GM19452 (cell line): Measurements from ENCODE around the gene FIG4.
"Not testable (repeated sequence)": the region's sequence is repeated elsewhere in the genome, so short reads cannot be mapped to it uniquely, and the experiment has no call there.

Experiments used
- ATAC-seq: cut with Tn5 transposase; IDR thresholded peaks from one replicate; pipeline ENCODE4 v1.9.1; 2021; ENCODE audit not compliant: unreplicated experiment

The FIG4 gene

DNA sequence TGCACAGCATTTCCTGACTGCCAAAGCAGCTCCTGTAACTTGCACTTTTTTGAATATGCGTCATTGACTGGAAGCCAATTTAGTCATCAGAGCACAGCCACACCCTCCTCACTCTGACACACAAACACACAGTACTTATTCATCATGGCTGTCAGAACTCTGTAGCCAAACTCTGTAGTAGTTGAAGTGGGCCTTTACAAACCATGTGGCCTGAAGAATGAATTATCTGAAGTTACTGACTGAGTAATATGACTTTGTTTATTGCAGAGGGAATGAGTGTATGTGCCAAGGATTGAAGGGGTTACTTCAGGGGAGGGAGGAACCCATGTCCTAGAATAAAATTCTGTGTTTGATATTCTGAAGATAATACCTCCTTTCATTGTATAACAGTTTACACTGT lies 102.7 kb downstream of the FIG4 start:
- ATAC-seq: no peak

DNA sequence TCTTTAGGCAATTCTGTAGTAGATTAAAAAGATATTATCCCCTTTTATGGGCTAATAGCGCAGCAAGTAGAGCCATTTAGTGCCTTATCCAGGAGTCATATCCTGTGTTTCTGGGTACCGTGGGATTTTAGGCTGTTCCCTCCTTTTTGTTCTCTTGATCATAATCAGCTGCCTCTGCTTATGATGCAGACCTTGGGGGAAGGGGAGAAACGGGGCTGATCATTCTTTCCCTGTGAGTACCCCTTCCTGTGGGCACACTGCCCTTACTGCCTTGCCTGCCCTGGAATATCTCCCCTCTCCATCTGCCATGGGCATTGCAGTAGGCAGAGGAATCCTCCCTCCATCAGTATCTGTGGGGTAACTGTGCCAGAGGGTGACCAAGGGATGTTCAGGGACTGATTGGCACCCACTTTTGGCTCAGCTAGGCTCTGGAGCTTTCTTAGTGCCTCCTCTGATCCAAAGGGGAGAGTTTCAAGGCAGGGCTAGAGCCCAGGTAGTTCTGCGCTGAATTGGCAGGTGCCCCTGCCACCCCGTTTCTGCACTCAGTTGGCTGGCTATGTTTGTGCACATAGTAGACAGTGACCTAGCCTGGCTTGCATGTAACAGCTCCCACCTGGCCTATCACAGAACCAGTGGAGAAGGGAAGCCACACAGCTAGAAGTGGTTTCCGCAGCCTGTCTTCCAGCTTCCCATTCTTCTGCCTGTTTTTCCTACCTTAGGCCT lies 103.3 kb downstream of the FIG4 start:
- no peak for ATAC-seq

DNA sequence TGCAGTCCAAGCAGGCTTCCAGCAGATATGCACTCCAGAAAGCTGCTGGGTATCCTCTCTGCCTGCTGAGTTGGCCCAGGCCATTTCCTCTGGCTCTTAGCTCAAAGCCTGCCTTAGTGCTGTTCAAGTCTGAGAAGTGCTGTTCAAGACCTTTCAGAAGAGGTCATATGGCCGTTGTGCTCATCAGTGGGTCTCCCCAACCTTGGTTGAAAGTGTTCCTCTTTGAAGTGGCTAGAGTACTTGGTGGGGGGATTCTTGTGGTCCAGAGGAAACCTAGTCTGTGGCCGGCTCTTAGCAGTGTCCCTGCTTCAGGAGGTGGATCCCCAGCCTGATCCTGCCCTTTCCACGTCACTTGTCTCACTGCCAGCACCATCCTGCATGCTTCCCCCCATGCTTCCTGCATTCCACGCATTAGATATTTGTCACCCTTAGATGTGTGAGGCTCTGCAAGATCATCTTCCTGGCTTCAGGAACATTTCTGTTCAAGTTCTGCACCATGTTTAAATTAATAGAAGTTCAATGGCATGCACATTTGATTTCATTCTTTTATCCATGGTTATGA lies 105.0 kb downstream of the FIG4 start:
- ATAC-seq: no peak

DNA sequence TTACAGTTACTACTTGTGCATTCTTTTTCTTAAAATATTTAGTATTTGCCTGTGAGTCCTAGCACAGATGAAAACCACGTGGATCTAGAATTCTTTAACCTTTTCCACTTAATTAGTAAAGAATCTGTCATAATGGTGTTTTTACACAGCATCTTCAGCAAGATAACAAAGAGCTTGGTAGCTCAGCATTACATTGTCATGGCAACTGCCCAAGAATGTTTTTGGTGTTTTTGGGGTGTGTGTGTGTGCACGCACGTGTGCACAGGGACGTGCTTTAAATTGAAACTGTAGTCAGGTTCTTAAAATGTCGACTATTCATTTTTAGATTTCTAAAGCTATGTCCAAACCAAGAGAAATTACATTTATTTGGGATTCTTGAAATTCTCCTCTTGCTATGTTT lies 108.0 kb downstream of the FIG4 start:
- ATAC-seq: no peak

DNA sequence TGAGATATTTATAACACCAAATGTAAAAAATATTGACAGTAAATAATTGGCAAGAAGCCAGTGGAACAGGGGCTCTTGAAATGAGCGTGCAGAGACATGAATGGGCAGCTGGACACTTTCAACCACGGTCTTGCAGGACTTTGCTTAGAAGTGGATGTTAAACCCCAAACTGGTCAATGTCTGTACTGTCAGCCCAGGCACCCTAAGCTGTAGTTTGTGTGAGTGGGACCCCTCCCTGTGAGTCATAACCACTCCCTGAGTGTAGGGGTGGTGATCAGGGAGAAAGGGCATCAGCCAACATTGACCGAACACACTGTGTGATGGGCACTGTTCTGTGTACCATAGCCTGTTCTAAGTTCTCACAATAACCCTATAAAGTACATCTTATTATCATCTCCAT lies 108.6 kb downstream of the FIG4 start:
- ATAC-seq: no peak

DNA sequence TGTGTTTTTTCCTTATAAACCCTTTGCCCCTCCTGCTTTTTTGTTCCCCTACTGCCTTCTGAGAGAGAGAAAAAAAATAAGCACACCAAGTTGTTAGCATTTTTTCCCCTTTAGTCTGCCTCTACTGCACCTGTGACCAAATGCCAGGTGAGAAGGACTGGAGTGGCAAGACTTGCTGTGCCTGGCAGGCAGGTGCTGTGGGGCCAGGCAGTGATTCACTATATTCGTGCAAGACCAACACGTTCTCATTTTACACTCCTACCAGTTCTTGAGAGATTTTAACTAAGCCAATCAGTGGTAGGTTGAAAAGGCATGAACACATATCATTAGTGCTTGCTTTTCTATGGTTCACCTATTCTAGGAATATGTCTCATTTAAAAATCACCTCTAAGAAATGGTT lies 109.7 kb downstream of the FIG4 start:
- ATAC-seq: no peak

DNA sequence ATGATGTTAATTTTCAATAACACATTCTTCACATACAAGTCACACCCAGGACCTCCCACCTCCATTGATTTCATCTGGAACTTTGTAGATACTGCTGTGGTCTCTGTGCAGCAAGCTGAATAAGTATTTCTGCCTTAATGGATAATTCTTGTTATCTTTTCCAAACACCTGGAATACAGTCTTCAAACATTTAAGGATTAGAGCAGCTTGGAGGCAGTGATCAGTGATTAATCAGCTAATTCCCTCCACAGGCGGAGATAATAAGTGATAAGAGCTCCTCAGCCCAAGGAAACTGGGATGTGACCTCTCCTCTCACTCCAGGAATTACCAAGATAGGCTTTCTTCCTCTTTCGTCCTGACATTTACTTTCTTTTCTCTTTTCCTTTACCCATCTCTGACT lies 110.7 kb downstream of the FIG4 start:
- ATAC-seq: no peak

DNA sequence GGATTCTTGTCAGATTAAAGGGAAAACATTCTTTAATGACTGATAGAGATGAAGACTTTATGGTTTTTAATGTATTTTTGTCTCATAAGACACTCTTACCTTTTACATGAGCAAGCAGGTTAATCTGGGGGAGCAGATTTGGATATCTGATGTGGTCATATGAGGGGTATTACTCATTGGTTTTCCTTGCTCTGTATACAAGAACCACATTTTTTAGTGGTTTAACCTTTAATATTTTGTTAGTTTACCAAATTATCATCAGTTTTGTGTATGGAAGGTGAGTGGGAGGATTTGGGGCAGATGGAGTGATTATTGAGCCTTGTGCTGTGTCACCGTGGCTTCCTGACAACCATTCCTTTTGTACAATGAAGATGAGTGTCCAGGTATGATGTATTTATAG lies 112.9 kb downstream of the FIG4 start:
- no peak for ATAC-seq

DNA sequence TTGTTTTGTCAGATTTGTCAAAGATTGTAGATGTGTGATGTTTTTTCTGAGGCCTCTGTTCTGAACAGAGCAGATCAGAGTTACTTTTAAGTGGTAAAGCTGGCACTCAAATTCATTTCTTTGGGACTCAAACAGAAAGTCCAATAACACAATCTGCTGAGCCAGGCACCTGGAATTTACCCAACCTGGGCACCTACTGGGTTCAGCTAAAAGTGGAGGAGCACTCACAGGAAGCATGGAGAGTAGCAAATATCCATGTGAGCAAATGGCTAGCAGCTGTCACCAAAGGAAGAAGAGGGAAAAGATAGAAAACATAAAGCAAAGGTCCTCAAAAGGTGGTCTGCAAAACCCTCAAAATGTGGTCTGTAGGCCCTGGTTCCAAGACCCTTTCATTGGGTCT lies 116.8 kb downstream of the FIG4 start:
- ATAC-seq: no peak

DNA sequence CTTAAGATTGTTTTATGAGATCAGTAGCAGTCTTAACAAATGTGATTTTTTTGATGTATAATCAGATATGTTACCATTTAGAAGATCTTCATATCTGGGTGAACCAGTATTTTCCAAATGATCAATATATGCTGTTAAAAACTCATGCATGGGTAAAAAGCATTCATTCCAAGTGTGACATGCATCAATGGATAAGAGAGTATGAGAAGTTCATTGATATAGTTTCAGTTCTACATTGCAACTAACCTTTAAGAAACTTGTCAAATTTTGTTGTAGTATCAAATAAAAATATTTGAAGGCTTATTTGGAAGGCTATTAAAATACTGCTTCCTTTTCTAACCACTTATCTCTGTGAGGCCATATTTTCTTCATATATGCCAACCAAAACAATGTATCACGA lies 117.7 kb downstream of the FIG4 start:
- no peak for ATAC-seq

DNA sequence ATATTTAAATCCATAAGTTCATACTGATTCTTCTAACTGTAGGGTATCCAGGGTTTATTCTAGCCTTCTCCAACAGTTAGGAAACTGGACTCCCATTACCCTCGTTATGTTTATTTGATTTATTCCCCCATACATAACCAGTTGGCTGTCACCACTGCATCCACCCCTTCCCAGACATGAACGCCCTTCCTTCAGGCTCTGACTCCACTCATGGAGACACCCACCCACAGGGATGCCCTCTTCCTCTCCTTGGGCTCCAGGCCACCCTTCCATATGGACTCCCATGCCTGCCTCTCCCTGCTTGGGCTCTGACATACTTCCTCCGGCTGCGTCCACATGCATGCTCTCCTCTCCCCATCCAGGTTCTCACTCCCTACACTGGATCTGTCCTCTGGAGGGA lies 124.0 kb downstream of the FIG4 start:
- ATAC-seq: no peak

DNA sequence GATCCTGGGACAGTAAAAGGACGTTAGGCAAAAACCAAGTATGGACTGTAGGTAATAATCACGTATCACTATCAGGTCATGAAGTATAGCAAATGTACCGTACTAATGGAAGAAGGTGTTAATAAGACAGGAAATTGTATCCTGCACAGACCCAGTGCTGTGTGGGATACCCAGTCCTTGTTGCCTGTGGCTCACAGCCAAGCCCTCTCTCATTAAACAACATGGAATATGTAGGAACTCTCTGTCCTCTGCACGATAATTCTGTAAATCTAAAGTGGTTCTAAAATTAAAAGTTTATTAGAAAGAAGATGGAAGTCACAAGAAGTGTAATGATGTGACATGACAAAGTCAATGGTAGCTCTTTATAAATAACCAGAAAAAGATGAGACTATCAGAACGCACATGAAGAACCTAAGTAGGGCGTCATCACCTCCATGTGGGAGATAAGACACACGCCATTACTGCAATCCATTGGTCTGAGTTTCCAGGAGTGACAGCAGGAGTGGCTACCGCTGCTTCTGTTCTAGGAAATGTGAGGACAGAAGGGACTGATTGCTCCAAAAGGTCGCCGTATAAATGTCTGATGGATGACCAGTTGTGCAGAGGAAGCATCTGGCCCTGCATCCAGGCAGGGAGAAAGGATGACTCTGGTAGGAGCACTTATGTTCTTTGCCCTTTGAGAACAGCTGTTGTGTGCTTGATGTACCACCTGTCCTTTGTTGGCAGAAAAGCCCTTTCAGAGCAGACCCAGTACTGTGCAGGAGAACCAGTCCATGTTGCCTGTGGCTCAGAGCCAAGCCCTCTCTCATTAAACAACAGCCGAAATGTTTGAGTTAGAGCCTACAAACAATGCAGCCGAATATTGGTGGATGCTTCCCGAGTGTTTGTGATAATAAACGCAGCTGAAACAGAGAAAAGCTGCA lies 125.6 kb downstream of the FIG4 start:
- no peak for ATAC-seq

DNA sequence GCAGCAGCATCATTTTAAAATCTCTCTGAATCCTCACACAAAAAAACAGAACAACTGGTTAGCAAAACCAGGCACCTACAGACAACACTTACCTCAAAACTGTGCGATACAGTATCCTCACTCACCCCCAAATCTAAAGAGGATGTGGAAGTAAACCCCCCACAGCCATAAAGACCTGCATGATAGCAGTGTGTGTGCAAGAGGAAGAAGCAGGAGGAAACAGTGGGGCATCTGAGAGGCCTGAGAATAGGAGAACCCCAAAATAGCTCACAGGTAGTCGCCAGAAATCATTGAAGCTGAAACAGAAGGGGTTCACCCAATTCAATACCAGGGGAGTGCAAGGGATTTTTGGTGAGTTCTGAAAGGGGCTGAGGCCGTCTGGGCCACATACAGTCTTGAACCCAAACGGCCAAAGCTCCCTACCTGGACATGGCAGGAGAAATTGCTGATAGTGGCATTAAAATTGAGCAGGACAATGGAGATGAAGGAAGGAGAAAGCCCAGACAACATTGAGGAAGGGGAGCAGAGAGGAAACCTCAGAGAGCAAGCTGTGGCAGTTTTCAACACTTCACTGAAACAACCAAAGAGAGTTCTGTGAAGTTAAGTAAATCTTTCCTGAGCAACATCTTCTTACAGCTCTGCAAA lies 129.7 kb downstream of the FIG4 start:
- no peak for ATAC-seq

DNA sequence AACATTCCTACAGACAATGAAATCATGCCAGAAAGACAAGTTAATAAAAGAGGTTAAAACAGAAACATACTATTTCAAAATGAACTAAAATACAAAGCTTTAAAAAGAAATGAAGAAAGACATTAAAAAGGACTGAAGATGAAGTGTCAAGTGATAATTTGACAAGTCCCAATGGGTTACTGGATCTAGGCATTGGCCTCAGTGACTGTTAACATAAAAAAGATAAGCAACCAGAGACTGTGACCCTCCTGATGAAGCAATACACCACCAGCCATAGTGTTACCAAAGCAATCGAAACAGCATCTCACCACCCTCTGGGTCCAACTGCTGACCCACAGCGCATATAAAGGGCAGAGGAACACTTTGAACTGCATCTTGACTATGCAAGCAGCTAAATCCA lies 130.3 kb downstream of the FIG4 start:
- ATAC-seq: no peak

DNA sequence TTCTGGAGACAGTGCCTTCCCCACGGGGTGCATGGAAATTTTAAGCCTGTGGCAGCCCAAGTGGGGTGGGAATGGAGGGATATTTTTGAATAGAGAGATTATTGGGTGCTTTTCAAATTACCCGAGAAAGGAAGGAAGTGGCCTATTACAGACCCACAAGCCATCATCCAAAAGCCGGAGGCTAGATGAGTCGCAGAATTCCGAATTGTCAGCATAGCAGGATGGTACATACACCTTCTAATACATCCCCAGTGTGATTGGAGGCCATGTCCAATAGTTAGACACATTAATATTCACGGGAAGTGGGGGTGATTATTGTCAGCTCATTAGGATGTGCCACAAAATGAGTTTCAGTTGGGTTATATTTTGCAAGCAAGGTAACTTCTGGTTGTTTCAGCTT lies 133.0 kb downstream of the FIG4 start:
- no peak for ATAC-seq

DNA sequence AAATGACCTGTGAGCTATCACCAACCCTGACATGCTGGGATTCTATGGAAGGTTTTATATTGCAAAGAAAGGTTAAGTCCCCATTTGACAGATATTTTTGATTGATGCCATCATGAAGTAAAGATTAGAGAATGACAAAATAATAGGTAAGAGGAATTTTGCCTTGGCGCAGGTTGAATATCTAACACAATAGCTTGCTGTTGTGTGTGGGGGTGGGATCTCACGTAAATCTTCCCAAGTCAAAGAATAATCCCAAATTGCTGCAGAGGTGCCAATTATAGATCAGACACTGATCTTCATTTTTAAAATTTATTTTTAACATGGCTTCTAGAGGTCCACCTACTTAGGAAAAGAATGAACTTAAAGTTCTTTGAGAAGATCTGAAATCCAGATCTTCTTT lies 135.5 kb downstream of the FIG4 start:
- no peak for ATAC-seq

DNA sequence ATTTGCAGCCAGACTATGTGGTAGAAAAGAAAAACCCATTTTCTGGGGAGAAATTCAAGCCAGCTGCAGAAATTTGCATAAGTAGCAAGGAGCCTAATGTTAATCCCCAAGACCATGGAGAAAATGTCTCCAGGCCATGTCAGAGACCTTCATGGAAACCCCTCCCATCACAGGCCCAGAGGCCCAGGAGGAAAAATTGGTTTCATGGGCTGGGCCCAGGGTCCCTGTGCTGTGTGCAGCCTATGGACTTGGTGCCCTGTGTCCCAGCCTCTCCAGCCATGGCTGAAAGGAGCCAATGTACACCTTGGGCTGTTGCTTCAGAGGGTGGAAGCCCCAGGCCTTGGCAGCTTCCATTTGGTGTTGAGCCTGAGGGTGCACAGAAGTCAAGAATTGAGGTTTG lies 140.3 kb downstream of the FIG4 start:
- ATAC-seq: not testable (repeated sequence)

DNA sequence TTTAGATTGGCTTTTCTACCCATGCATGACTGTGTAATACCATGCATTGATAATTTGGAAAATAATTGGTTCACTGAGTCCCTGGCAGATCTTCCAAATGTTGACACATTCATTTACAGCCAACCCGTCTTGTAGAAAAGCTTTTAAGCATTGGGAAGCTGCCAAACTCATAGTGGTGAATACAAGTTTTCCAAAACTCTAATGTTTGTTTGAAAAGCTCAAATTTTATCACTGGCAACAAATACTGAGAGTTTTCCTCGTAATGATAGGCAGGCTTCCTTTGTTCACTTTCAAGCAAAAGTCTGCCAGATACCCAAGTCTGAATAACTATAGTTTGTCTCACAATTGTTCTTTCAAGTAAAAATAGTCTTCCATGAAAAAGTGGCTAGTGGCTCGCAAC lies 143.0 kb downstream of the FIG4 start:
- no peak for ATAC-seq

DNA sequence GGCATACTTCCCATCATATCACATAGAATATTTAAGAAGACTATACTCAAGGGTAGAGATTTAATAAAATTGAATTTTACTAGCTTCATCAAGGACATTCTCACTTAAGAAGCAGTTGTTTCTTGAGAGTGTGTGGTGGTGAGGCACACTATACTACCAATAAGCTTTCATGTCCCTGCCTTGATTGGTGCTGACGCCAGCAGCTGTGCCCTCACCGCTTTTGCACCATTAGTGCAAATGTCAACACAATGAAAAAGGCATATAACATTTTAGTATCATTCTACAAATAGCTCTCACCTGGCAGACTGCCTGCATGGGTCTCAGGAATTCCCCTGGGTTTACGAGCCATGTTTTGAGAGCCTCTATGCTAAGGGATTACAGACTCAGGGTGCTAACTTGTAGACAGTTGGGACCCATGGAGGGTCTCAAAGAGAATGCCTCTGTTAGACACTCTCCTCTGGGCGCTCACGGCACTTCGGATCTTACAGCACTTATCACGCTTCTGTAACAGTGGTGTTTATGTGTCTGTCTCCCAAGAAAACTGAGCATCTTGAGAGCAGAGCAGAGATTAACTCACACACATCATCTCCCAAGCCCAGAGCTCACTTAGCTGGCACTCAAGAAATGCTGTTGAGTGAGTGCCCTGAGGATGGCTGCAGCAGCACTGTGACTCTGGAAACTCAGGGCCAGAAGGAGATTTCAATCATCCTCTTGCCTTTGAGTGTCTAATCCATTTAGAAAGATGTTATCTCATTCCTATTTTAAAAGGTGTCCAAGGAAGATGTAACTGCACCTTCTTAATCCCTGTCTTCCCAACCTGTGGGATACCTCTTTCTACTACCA lies 143.7 kb downstream of the FIG4 start:
- no peak for ATAC-seq

DNA sequence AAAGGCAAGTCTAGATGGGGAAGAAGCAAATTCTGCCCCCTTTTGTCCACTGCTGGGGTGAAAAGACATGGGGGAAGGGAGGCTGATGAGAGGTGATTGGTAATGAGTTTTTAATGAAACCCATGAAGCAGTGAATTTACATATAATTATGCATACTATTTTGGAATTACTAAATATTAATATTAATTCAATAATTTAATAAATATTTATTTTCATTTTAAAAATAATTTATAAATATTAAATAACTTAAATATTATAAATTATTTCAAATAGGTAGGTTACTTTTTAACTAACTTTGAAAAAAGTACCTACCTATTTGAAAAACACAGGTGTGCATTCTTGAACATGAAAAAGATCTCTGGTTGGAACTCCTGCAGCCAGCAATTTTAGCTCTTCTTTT lies 148.9 kb downstream of the FIG4 start:
- no peak for ATAC-seq

DNA sequence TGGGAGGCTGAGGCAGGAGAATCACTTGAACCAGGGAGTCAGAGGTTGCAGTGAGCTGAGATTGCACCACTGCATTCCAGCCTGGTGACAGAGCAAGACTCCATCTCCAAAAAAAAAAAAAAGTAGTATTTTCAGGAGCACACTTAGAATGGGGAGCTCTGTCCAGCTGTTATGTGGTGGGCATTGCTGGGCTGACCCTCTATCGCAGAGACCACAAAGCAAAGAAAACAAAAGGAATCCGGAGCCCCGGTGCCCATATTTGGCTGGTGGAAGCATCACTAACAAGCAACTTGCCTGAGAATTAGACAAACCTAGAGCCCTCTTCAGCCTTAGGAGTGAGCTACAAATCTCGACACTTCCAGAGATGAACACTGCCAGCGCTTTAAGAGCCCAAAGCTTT lies 149.7 kb downstream of the FIG4 start:
- no peak for ATAC-seq
